HepG2 (cell line): ENCODE results near the gene STUB1. TPM values are rescaled to one million over a fixed set of nuclear protein-coding genes. Genes with fewer than 3 reads are reported as not detected.
A peak's percentile ranks its signal among the peaks of the same experiment; 100 is the strongest.

Source experiments
- AKAP8 ChIP-seq: sonication (generic); formaldehyde crosslinking; IDR thresholded peaks from 2 replicates; pipeline ENCODE4 v1.5.1; 2020; ENCODE audit warnings: mild to moderate bottlenecking, missing genetic modification reagents
- ATRX ChIP-seq: sonication (generic); formaldehyde crosslinking; IDR thresholded peaks from 2 replicates; pipeline ENCODE4 v1.4.0; 2020; ENCODE audit warnings: missing genetic modification reagents, borderline replicate concordance
- KLF9 ChIP-seq: IDR thresholded peaks from 2 replicates; pipeline ENCODE4 v1.6.1; 2016; ENCODE audit warnings: low read depth
- MAFG ChIP-seq: sonication (generic); formaldehyde crosslinking; IDR thresholded peaks from 2 replicates; pipeline ENCODE4 v1.5.1; 2020; ENCODE audit warnings: mild to moderate bottlenecking, missing genetic modification reagents
- MYNN ChIP-seq: sonication (generic); formaldehyde crosslinking; IDR thresholded peaks from 2 replicates; pipeline ENCODE4 v1.4.0; 2020; ENCODE audit warnings: mild to moderate bottlenecking, low read depth, missing genetic modification reagents
- NFE2L2 ChIP-seq: fragments of 150-350 bp; IDR thresholded peaks from 2 replicates; pipeline ENCODE4 v1.6.1; 2014; ENCODE audit warnings: low read length
- RAD51 ChIP-seq: fragments of 450-650 bp; IDR thresholded peaks from 2 replicates; pipeline ENCODE4 v1.6.1; 2016; ENCODE audit warnings: borderline replicate concordance
- RARA ChIP-seq: IDR thresholded peaks from 2 replicates; pipeline ENCODE4 v1.6.1; 2016; ENCODE audit warnings: missing genetic modification reagents, missing compliant biosample characterization
- REXO4 ChIP-seq: sonication (generic); formaldehyde crosslinking; IDR thresholded peaks from 2 replicates; pipeline ENCODE4 v1.8.0; 2022; ENCODE audit warnings: missing genetic modification reagents, mild to moderate bottlenecking, borderline replicate concordance
- SSRP1 ChIP-seq: IDR thresholded peaks from 2 replicates; pipeline ENCODE4 v1.6.1; 2016; ENCODE audit warnings: control low read depth
- TBP ChIP-seq: sonication (generic); formaldehyde crosslinking; IDR thresholded peaks from 2 replicates; pipeline ENCODE4 v1.5.0; 2020; ENCODE audit warnings: missing genetic modification reagents
- ZFP36L2 ChIP-seq: sonication (generic); formaldehyde crosslinking; IDR thresholded peaks from 2 replicates; pipeline ENCODE4 v1.4.0; 2020; ENCODE audit warnings: missing genetic modification reagents
- ZFYVE20 ChIP-seq: sonication (generic); formaldehyde crosslinking; IDR thresholded peaks from 2 replicates; pipeline ENCODE4 v1.8.0; 2023; ENCODE audit warnings: low read depth, mild to moderate bottlenecking, moderate library complexity, missing genetic modification reagents, borderline replicate concordance
- ZNF101 ChIP-seq: sonication (generic); formaldehyde crosslinking; IDR thresholded peaks from 2 replicates; pipeline ENCODE4 v1.4.0; 2020; ENCODE audit warnings: mild to moderate bottlenecking, low read depth, missing genetic modification reagents, borderline replicate concordance
- ZNF282 ChIP-seq: fragments of 450-650 bp; IDR thresholded peaks from 2 replicates; pipeline ENCODE4 v1.6.1; 2018; ENCODE audit not compliant: partially characterized antibody
- ZNF331 ChIP-seq: sonication (generic); formaldehyde crosslinking; IDR thresholded peaks from 2 replicates; pipeline ENCODE4 v1.4.0; 2020; ENCODE audit warnings: missing genetic modification reagents
- ZNF672 ChIP-seq: sonication (generic); formaldehyde crosslinking; IDR thresholded peaks from 2 replicates; pipeline ENCODE4 v1.8.1; 2022; ENCODE audit warnings: missing genetic modification reagents
- ZNF674 ChIP-seq: sonication (generic); formaldehyde crosslinking; IDR thresholded peaks from 2 replicates; pipeline ENCODE4 v1.5.0; 2020; ENCODE audit warnings: low read depth, mild to moderate bottlenecking, missing genetic modification reagents
- ZSCAN29 ChIP-seq: sonication (generic); formaldehyde crosslinking; conservative IDR thresholded peaks from 2 replicates; pipeline ENCODE4 v1.4.0; 2020; ENCODE audit warnings: mild to moderate bottlenecking, missing genetic modification reagents
- ZZZ3 ChIP-seq: sonication (generic); formaldehyde crosslinking; IDR thresholded peaks from 2 replicates; pipeline ENCODE4 v1.4.0; 2020; ENCODE audit warnings: missing genetic modification reagents, mild to moderate bottlenecking, borderline replicate concordance
- polyA plus RNA-seq, 8 experiments: library from polyadenylated mRNA; depleted of rRNA in 3 of 8; stranded (reverse) in 7 of 8; unstranded in 1 of 8; fragments of >200 nt; fragmentation: Illumina TruSeq in 4 of 8; extraction: Trizol in 4 of 8; gene quantifications; 2 replicates each; pipeline versions ENCODE4 v1.2.1 to v1.2.3, GENCODE V29; 2011 to 2016; ENCODE audit warnings: low read depth in 4 of 8, missing spikeins in 1 of 8, mixed read lengths in 1 of 8; ENCODE audit not compliant: insufficient read depth in 1 of 8
- total RNA-seq, 5 experiments: library from RNA; depleted of rRNA; stranded (reverse); fragments of >200 nt; fragmentation: Illumina TruSeq; extraction: Trizol; gene quantifications; 2 replicates each; pipeline ENCODE4 v1.2.3, GENCODE V29; 2016; ENCODE audit warnings: low read depth in 1 of 5
- TF ChIP-seq, protein P1 (sequence below): sonication (generic); formaldehyde crosslinking; conservative IDR thresholded peaks from 2 replicates; pipeline ENCODE4 v1.4.0; 2020; ENCODE audit warnings: missing genetic modification reagents
- TF ChIP-seq, protein P2 (sequence below): IDR thresholded peaks from 2 replicates; pipeline ENCODE4 v1.6.1; 2016
- TF ChIP-seq, protein P3 (sequence below): sonication (generic); formaldehyde crosslinking; IDR thresholded peaks from 2 replicates; pipeline ENCODE4 v1.5.1; 2020; ENCODE audit warnings: missing genetic modification reagents, mild to moderate bottlenecking, borderline replicate concordance
- TF ChIP-seq, protein P4 (sequence below): sonication (generic); formaldehyde crosslinking; IDR thresholded peaks from 2 replicates; pipeline ENCODE4 v1.5.1; 2020; ENCODE audit warnings: missing genetic modification reagents, mild to moderate bottlenecking, borderline replicate concordance
- TF ChIP-seq, protein P5 (sequence below): sonication (generic); formaldehyde crosslinking; IDR thresholded peaks from 2 replicates; pipeline ENCODE4 v1.5.1; 2020; ENCODE audit warnings: missing genetic modification reagents, mild to moderate bottlenecking, borderline replicate concordance

Gene STUB1
- total and polyA plus RNA-seq, 2 of the 13 experiments (the other 11 are each of a cell fraction or from before 2014, with no cell fraction given) = 52.9 to 78.2 TPM

DNA sequence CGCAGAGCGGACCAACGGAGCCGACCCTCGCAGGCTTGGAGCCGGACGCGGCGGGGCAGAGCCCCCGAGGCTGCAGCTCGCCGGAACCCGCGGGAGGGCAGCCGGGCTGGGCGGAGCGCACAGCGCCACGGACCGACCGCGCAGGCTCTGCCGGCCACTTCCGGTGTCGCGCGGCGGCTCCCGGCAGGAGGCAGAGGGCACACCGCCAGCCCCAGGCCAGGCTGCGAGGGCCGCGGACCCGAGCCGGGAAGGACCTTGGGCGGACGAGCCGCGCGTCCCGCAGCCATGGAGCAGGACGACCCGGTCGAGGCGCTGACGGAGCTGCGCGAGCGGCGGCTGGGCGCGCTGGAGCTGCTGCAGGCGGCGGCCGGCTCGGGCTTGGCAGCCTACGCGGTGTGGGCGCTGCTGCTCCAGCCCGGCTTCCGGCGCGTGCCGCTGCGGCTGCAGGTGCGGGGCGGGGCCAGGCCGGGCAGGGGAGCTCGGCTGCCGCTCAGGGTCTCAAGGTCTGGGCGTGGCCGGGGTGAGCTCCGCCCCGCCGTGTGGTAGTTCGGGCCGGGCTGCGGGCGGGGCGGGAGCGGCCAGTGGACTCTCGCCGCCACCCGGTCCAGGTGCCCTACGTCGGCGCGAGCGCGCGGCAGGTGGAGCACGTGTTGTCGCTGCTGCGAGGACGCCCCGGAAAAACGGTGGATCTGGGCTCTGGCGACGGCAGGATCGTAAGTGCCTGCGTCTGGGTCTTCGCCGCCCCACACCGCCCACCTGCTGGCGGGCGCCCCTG, 41.0 kb downstream of the STUB1 start, which contains the start of gene ANTKMT (continued):
- TF ChIP-seq ZFYVE20 (CRISPR knock-in tag) (peak; percentile 18; the same call in 1 of the 2 replicates), ZFP36L2 (CRISPR knock-in tag) (no peak; the same call in 1 of the 2 replicates), SSRP1 (CRISPR knock-in tag) (no peak), MYNN (no peak), ZSCAN29 (CRISPR knock-in tag) (0 out of 2 replicates have a peak, but pooled peaks have one; percentile 20), ZNF331 (CRISPR knock-in tag) (peak; percentile 67; the same call in 1 of the 2 replicates), ZNF674 (peak; percentile 76; the same call in 1 of the 2 replicates), RAD51 (no peak), ATRX (CRISPR knock-in tag) (no peak), NFE2L2 (no peak), MAFG (CRISPR knock-in tag) (no peak), TBP (CRISPR knock-in tag) (no peak), REXO4 (0 out of 2 replicates have a peak, but pooled peaks have one; percentile 23), RARA (CRISPR knock-in tag) (no peak), ZZZ3 (CRISPR knock-in tag) (0 out of 2 replicates have a peak, but pooled peaks have one; percentile 54), KLF9 (CRISPR knock-in tag) (0 out of 2 replicates have a peak, but pooled peaks have one; percentile 11), ZNF101 (CRISPR knock-in tag) (0 out of 2 replicates have a peak, but pooled peaks have one; percentile 63), ZNF672 (CRISPR knock-in tag) (no peak; the same call in 1 of the 2 replicates), ZNF282 (no peak), AKAP8 (CRISPR knock-in tag) (peak; percentile 94)
- TF ChIP-seq, protein P1, sequence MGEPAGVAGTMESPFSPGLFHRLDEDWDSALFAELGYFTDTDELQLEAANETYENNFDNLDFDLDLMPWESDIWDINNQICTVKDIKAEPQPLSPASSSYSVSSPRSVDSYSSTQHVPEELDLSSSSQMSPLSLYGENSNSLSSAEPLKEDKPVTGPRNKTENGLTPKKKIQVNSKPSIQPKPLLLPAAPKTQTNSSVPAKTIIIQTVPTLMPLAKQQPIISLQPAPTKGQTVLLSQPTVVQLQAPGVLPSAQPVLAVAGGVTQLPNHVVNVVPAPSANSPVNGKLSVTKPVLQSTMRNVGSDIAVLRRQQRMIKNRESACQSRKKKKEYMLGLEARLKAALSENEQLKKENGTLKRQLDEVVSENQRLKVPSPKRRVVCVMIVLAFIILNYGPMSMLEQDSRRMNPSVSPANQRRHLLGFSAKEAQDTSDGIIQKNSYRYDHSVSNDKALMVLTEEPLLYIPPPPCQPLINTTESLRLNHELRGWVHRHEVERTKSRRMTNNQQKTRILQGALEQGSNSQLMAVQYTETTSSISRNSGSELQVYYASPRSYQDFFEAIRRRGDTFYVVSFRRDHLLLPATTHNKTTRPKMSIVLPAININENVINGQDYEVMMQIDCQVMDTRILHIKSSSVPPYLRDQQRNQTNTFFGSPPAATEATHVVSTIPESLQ (CRISPR knock-in tag) = no peak
- TF ChIP-seq, protein P2, sequence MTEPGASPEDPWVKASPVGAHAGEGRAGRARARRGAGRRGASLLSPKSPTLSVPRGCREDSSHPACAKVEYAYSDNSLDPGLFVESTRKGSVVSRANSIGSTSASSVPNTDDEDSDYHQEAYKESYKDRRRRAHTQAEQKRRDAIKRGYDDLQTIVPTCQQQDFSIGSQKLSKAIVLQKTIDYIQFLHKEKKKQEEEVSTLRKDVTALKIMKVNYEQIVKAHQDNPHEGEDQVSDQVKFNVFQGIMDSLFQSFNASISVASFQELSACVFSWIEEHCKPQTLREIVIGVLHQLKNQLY = no peak
- TF ChIP-seq, protein P3, sequence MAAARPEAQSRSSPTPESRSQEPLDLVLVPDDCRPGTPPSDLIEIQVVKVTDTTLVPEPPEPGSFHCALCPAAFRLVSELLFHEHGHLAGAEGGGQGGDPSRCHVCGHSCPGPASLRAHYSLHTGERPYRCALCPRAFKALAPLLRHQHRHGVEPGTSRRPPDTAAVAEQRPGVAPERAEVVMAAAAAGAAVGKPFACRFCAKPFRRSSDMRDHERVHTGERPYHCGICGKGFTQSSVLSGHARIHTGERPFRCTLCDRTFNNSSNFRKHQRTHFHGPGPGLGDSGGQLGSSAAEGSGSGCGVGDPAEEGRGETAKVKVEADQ (CRISPR knock-in tag) = peak; percentile 89
- TF ChIP-seq, protein P4, sequence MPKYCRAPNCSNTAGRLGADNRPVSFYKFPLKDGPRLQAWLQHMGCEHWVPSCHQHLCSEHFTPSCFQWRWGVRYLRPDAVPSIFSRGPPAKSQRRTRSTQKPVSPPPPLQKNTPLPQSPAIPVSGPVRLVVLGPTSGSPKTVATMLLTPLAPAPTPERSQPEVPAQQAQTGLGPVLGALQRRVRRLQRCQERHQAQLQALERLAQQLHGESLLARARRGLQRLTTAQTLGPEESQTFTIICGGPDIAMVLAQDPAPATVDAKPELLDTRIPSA (CRISPR knock-in tag) = peak; percentile 78; the same call in 1 of the 2 replicates
- TF ChIP-seq, protein P5, sequence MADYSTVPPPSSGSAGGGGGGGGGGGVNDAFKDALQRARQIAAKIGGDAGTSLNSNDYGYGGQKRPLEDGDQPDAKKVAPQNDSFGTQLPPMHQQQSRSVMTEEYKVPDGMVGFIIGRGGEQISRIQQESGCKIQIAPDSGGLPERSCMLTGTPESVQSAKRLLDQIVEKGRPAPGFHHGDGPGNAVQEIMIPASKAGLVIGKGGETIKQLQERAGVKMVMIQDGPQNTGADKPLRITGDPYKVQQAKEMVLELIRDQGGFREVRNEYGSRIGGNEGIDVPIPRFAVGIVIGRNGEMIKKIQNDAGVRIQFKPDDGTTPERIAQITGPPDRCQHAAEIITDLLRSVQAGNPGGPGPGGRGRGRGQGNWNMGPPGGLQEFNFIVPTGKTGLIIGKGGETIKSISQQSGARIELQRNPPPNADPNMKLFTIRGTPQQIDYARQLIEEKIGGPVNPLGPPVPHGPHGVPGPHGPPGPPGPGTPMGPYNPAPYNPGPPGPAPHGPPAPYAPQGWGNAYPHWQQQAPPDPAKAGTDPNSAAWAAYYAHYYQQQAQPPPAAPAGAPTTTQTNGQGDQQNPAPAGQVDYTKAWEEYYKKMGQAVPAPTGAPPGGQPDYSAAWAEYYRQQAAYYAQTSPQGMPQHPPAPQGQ (CRISPR knock-in tag) = no peak
